ENCODE data around the gene SPAG17.

SPAG17 gene

DNA sequence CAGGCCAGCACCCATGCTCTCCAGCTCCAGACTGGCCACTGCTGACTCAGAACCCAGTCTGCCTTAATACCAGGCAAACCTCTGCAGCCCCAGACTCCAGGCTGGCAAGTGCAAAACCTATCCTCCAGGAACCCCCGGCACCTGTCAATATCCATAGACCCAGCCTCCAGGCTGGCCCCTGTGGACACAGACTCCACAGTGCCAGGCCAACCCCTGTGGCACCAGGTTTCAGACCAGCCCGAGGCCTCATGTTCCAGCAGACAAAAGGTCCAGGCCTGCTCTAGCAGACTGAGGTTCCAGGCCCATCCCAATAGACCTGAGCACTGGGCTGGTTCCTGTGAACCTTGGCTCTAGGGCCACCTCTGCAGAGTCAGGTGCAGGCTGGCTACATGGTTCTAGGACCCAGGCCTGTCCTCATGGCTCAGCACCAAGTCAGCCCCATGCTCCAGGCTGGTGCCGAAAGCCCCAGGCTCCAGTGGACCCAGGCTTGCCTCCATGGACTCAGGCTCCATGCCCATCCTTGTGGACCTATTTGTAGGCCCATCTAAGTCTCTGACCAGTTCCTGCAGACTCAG is 137.3 kb downstream of the SPAG17 start:
- DNase-seq, result no peak

DNA sequence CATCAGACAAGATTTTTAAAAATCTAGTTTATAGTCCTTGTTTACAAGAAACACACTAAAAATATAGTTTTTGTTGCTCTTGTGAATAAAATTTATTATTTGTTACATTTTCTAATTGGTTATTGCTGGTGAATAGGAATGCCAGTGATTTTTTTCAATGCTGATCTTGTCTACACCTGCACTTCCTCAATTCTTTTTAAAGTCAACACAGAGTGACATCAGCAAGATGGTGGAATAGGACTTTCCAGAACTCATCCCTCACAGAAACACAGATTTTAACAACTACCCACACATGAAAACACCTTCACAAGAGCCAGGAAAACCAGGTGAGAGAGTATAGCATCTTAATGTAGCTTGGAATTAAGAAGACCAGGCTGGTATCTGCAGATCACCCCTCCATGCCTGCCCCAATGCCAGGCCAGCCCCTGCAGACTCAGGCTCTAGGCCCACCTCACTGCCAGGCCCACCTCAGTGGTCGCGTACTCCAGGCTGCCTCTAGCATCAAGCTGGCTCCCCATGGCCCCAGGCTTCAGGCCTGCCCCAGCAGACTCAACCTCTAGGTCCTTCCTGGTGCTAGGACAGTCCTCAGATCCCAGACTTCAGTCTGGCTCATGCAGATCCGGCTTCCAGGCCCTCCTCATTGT is 137.9 kb downstream of the SPAG17 start:
- peak in 1 of 2 donors; percentile 6 for DNase-seq

DNA sequence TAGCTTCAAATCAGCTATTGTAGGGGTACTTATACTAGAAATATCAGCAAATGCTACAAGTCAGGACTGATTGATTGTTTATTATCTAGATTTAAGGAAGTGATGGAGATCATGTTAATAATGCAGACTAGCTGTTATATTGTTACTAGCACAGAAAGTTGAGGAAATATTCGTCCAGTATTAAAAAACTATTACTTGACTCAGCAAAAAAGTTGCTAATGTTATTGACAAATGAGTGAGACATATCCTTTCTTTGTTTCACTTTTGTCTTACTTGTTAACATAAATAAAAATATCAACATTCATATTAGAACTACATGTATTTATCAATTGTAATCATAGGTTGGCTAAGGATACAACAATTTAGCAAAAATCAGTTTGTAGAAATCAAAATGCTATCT is 141.4 kb downstream of the SPAG17 start:
- no peak for DNase-seq

DNA sequence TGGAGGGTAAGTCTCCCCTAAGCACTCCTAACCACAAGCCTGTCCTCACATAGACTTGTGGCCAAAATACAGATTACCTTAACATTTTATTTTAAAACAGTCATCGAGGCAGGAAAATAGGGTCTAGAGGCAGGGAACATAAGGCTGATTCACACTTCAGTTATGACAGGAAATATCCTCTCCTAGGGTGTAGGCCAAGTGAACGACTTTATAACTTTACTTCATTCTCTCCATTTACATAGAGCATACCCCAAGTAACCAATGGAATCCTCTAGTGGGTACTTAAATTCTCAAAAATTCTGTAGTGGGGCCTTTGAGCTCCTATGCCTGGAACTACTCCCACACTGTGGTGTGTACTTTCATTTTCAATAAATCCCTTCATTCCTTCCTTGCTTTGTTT is 142.5 kb downstream of the SPAG17 start:
- DNase-seq, result no peak

DNA sequence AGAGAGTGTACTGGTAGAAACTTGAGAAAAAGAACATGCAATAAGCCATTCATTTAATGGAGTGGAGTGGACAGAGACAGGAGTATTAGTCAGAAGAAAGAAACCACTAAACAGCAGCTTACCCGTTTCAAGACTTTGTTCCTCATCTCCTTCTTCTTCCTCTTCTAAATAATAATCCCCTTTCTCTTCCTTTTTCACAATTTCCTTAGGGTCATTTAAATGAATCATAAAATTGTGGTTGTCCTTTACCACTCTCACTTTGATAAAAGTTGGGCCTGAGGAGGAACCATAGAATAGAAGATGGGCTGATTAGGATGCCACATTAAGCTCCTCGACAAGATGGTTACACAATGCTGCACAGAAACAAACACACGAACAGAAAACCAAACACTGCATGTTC is 145.9 kb downstream of the SPAG17 start:
- DNase-seq, result peak; percentile 69 to 73

DNA sequence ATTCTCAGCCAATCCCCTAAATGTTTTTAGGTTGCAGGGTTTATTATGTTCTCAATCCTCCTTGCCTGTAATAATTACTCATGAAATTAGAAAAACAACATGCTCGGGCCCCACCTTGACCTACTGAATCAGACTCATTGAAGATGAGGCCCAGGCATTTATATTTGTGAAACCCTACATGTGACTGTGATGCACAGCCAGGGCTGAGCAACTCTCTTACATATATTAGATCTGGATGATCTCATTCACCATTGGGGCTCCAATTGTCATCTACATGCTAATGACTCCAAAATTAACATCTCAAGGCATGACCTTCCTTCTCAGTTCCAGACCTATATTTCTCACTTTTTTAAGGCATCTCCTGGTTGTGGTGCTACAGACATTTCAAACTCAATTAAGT is 152.1 kb downstream of the SPAG17 start:
- DNase-seq, result no peak

DNA sequence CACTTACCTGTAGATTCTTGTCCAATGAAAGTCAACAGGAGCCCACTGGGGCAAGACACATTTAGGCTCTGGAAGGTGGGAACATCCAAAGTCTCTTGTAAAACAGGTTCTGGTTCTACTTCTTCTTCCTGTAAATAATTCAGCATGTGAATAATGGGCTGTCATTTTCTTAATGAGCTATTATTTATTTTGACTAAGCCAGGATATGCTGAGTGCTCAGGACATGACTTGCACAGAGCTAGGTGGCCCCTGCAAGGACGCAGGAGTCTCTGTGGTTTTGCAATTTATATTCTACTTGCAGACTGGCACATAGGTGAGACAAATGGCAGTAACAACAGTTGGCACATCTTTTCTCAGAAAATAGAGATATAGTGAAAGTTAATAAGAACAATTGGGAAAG is 156.8 kb downstream of the SPAG17 start:
- DNase-seq, result no peak

DNA sequence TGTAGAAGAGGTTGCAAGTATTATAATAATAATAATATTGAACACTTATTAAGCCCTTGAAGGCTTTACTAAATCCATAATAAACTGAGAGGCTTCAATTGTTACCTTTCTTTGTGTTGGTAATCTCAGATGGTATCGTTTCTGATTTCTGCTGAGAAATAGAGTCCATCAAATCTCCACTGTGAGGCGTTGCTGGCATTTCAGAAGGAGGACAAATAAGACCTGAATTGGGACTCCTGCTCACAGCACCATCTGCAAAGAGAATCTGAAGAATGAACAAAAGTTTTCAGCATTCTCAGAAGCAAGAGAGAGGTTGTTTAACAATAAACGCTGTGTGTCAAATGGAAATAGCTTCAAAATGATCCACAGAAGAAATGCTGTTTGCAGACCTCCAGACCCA is 161.8 kb downstream of the SPAG17 start:
- DNase-seq, result no peak

DNA sequence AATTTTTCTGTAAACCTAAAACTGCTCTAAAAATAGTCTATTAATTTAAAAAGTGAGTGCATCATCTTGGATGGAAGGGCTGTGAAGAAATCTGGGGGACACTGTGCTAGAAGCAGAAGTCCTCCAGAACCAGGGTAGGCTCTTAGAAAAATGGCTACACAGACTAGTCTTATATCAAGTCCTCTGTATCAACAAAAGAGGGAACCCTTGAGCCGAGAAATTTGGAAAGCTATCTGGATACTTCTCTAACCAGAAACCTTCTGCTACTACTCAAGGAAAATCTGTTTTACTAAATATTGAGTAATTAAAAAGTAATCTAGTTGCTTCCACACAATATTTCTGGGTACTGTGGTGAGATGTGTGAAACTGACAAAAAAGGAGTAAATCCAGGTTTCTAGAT is 163.4 kb downstream of the SPAG17 start:
- DNase-seq, result peak; percentile 2 to 16

DNA sequence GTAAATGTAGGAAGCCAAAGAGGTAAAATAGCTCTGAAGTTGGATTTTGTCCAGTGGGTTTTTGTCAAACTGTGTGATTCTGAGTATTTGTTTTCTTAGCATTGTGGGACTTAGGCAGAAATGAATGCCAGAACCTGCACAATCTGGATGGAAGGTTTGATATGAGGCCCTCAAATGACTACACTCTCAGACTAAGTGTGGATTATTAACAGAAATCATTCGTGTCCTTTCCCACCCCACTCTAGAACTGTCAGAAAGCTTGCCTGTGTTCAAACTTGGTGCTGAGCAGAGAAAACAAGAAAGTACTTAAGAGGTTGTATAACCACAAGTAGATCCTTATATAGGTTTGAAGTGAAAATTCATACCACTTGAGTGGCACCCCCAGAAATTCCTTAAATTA is 167.0 kb downstream of the SPAG17 start:
- DNase-seq, result no peak

DNA sequence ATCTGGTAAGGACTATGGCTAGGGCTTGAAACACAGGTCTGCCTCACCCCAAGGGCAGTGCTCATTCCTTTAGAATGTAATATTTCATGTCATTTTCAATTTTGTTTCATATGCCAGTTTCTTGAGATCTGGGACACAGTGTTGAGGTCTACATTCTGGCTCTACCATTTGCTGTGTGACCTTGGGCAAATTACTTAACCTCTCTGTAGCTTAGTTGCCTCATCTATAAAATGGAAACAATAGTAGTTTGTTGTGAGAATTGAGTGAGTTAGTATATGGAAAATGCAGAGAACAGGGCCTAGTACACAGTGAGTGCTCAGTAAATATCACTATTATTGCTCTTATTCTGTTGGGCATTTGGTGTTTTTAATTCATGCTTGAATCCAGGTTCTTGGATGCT is 171.1 kb downstream of the SPAG17 start:
- DNase-seq, result no peak

DNA sequence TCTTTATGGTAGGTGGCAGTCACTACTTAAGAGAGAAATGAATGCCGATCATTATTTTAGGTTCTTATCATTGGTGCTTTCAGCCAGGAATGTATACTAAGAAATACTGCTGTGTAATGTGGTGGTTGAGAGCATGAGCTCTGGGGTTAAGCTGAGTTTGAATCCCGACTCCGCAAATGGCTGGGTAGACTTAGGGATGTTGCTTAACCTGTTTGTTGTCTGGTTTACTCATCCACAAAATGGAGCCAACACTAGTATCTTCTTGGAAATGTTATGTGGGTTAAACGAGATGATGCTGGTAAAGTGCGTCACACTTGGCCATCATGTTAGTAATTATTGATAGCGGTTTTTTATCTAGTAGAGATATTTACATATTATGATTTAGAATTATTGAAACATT is 171.7 kb downstream of the SPAG17 start:
- DNase-seq, result no peak

DNA sequence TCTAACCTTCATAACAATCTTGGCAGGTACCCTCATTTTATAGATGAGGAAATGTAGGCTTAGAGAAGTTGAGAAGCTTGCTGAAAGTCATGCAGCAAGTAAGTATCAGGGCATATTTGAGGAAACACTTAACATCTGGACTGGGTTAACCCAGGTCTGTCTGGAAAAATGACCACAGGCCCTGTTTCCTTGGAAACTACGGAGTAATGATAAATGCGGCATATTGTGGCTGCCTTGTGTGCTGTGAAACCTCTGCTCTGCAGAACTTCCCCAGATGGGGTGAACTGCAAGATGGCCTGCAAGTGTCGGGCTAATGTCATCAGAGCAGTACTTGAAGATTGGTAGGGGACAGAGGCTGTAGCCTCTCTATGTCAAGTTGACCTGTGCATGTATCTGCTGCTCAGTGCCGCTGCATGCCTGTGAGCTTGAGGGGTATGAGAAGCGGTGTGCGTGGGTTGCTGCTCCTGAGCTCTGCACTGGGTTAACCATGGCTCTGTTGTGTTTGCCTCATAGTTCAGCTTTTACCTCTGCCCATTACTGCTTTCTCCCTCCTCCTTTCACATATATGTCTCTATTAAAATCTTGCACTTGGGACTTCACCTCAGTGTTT is 172.4 kb downstream of the SPAG17 start:
- no peak for DNase-seq

DNA sequence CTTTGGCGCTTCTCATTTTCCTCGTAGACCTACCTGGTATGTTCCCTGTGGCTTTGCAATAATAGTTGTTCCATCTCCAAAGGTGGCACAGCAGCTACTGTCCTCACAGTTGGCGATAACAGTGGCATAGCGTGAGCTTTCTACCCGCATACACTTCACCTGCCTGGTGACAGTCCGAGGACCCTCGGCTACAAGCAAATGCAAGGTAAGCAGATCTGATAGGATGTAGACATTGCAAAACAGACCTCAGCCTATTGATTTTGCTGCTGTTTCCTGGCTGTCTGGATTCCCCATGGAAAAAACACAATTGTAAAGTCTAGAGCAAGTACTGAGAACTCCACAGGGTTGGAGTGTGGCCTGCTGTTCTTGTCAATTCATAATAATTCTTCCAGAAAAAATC is 177.0 kb downstream of the SPAG17 start:
- no peak for DNase-seq

DNA sequence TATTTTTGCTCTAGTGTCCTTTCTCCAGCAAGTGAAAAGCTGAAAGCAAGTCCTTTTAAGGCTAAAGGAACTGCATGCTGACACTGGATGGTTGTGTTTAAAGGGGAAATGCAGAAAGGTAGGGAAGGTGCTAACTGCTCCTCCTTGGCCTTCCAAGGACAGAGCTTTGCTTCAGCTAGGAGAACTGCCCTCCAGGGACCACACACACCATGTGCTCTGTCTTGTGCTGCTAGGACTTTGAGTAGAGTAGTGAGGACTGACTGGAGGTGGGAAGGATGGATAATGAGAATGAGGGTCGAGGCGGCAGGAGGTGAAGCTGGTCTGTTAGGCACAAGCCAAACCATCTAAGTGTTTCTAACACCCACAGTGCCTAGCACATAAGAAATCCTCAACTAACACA is 177.6 kb downstream of the SPAG17 start:
- DNase-seq, result no peak

DNA sequence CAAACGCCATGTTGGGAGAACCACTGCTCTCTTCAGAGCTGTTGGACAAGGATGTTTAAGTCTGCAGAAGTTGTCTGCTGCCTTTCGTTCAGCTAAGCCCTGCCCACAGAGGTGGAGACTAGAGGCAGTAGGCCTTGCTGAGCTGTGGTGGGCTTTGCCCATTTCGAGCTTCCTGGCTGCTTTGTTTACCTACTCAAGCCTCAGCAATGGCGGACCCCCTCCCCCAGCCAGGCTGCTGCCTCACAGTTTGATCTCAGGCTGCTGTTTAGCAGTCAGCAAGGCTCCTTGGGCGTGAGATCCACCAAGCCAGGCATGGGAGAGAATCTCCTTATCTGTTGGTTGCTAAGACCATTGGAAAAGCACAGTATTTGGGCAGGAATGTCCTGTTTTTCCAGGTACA is 180.7 kb downstream of the SPAG17 start:
- no peak for DNase-seq

DNA sequence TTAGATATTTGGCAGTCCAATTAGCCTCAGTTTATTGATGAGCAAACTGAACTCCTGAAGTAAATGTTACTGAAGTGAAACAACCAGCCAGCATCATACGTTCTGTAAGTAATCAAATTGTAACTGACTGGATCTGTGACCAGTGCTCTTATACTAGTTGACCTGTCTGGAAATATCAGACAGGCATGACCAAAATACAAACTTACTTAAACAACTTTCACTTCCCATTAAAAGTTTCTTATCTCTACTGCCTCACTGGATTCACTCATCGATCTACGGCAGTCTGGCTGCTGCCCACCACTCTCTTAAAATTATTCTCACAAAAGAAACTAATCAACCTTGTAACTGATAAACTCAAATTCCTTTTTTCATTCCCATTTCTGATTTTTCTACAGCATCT is 199.1 kb downstream of the SPAG17 start:
- DNase-seq, result no peak

DNA sequence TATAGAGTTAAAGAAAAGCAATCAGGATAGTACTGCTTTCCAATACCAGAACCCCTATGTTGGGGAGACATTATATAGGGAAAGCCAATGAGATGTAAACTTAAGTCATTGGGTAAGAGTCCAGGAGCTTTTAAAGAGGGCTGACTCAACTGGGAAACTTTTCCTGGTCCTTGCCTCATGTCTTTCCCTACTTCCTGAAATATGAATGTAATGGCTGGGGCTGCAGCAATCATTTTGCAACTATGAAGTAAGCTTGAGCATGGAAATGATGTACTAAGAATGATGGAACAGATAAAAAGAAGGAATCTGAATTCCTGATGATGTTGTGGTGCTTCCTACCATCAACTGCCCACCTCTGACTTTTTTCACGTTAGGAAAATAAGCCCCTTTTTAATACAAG is 199.8 kb downstream of the SPAG17 start:
- DNase-seq, result peak in 1 of 2 donors; percentile 5

DNA sequence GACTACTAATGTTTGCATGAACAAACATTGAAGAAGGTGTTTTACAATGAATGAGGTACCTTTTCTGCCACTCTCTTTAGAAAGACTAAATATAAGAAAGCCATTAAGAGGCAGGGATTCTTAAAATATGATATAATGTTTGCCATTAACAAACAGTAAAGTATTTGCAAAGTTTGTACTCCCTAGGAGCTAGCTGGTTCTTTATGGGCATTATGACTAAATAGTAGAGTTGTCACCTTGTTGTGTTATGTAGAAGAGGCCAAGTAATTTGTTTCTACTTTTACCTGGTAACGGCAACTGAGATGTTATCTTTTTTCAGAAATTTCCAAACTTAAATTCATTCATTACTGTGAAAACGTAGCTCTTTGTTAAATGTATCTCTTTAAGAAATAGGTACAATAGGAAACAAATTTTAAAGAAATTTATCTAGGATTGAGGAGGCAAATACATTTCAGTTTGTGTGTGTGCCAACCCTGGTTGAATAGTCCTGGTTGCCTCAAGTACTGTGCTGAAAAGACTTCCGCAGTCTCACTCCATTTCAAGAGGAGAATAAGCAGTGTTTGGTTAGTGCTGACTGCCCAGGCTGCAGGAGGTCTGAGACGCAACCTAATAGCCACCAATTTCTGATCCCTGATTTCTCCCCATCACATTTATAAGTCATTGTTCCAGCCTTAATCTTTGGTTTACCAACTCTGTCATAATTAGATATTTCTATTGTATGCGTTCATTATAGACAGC is 203.4 kb downstream of the SPAG17 start:
- DNase-seq, result no peak

DNA sequence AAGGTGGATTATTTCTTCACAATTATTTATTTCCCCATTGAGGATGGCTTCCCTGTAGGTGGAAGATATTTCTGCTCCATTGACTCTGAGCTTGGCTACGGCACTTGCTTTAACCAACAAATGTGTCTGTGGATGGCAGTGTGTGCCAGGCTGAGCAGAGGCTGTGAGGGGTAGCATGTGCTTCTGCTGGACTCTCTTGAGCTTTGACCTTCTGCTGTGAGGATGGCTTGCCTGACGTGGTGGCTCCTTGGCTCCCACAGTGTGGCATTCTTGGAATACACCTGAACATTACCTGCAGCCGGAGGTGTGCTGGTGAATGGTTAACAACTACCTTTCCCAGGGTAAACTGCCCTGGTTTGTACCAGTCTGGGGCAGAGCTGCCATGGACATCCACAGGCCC is 208.6 kb downstream of the SPAG17 start:
- DNase-seq, result no peak

DNA sequence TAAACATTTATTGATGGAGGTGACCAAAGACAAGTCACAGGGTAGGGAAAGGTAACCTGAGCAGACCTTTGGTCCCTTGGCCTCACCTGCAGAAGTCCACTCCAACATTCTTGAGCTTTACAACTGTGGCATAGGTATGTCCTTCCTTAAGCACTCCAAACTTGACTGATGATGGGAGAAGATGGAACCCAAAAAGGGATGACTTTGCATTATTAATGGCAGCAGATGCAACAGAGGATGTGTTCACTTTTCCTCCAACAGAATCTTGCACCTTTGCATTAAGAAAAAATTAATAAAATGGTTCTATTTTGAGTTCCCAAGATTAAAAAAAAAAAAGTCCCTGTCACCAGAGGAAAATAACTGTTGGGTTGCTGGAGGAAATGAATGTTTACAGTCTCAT is 213.3 kb downstream of the SPAG17 start:
- no peak for DNase-seq

DNA sequence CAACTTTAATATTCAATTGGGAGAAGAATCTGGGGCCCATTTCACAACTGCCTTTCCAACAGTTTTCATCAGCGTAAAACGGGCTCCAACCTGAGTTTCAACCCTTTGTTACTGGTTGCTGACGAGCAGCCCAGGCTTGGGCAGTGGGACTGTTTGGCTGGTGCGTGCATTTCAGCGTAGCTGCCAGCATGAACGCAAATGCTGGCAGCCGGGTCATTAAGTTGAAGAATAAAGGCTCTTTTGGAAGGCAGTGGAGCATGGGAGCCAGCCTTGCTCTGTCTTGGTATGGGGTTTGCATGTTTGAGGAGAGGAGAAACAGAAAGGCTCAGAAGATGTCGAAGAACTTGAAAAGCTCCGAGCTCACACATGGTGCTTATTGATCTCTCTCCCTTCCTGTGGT is 214.8 kb downstream of the SPAG17 start:
- DNase-seq, result no peak

DNA sequence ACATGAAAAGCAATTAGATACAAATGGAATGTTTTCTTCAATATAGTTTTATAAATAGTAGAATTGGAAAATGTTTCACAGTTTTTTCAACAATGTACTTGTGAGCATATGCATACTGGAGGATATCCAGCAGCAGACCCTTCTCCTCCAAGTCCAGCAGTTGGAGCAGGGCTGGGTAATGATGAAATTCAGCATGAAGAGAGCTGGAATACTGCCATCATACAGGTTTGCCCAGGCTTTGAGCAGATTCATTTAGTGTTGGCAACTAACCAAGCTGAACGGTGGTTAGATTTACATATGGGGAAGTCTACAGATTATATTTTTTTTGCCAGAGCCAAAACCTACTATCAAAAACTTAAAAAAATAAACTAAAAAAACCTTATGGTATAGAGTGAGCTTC is 217.1 kb downstream of the SPAG17 start:
- DNase-seq, result no peak

DNA sequence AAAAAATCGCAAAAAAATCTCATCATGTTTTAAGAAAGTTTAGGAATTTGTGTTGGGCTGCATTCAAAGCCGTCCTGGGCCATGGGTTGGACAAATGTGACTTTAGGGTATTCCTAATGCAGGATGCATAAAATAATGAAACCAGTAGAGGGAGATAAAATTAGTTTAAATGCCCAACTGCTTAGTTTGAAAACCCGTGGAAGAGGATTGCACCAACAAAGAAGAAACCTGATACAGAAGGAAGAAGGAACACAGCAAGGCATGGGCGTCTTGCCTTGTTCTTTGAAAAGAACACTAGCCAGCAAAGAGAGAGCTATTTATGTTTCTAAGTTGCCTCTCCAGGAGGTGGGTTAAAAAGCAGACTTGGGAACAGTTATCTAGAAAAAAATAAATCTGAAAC is 217.6 kb downstream of the SPAG17 start:
- peak in 1 of 2 donors; percentile 2 for DNase-seq

Measured in inflammatory macrophage treated with lipopolysaccharide for 1 hour (primary cell).